ENCODE data around the gene ENOX1. TPM values are rescaled to one million over a fixed set of nuclear protein-coding genes. Genes with fewer than 3 reads are reported as not detected.

Gene ENOX1
- total and polyA plus RNA-seq, 2 of the 8 experiments (the other 6 are each of a cell fraction or from before 2014, with no cell fraction given), result 0.23 to 0.37 TPM

DNA sequence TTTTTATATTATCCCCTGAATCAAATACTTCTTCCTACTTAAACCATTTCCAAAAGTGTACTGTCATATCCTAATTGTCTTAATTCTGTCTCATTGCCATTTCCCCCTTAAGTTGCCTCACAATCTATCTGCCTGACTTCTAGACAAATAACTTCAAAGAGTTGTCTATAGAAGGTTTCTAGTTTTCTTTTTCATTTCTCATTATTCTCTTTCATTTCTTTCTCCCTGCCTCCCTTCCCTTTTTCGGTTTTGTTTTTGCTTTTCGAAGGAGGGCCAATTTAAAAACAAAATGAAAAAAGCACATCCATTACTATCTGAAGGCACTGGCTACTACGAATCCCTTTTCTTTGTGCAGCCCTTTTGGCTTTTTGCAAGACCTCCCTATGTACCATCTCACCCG is 396.2 kb downstream of the ENOX1 start (continued):
- no peak for TF ChIP-seq CHD7 (IDR thresholded peaks at IDR 0.05; ENCODE audit: insufficient replicate concordance, low read length)
- TF ChIP-seq SP1 (IDR thresholded peaks at IDR 0.05; ENCODE audit: low read depth, low read length), result no peak
- no peak for TF ChIP-seq CEBPB (IDR thresholded peaks at IDR 0.05; ENCODE audit: low read depth, low read length)
- TF ChIP-seq CTBP2 (IDR thresholded peaks at IDR 0.05; ENCODE audit: borderline replicate concordance, insufficient read depth, insufficient read length, low read length), result no peak
- no peak for TF ChIP-seq TCF12 (IDR thresholded peaks at IDR 0.05; ENCODE audit: low read depth, low read length)
- no peak for TF ChIP-seq SRF (IDR thresholded peaks at IDR 0.05; ENCODE audit: low read depth, low read length)
- TF ChIP-seq CBX5 (IDR thresholded peaks at IDR 0.05; ENCODE audit: low read depth, low read length), result no peak

Data from H1 (cell line).